GM12878 (cell line): ENCODE measurements around the gene TEN1.

ENCODE experiments used
- BCL11A ChIP-seq: IDR thresholded peaks from 2 replicates; pipeline ENCODE4 v1.6.1; 2011; ENCODE audit warnings: low read depth, low read length
- CBX3 ChIP-seq: fragments of 200-600 bp; sonication (generic); IDR thresholded peaks from 2 replicates; pipeline ENCODE4 v1.6.1; 2016; ENCODE audit warnings: low read depth, borderline replicate concordance
- CHD2 ChIP-seq: IDR thresholded peaks from 2 replicates; pipeline ENCODE4 v1.6.1; 2011; ENCODE audit warnings: low read depth, low read length, improper control_type of control experiment, borderline replicate concordance
- CTCF ChIP-seq, 3 experiments: IDR thresholded peaks in 2 of 3; conservative IDR thresholded peaks in 1 of 3; 2 replicates each; pipeline ENCODE4 v1.5.1; 2011; ENCODE audit warnings: low read depth in 3 of 3, low read length in 3 of 3, mild to moderate bottlenecking in 3 of 3, control low read depth in 2 of 3, moderate library complexity in 2 of 3, inconsistent platforms in 1 of 3, mixed read lengths in 1 of 3; ENCODE audit not compliant: control insufficient read depth in 2 of 3, insufficient read depth in 1 of 3; ENCODE audit errors: extremely low read depth in 1 of 3
- ESRRA ChIP-seq: IDR thresholded peaks from 2 replicates; pipeline ENCODE4 v1.6.1; 2012; ENCODE audit warnings: mild to moderate bottlenecking, low read length, improper control_type of control experiment
- EZH2 ChIP-seq: IDR thresholded peaks from 2 replicates; pipeline ENCODE4 v1.6.1; 2012; ENCODE audit warnings: low read depth, mild to moderate bottlenecking, control low read depth, inconsistent platforms, low read length, borderline replicate concordance; ENCODE audit not compliant: control insufficient read depth
- GABPA ChIP-seq: IDR thresholded peaks from 2 replicates; pipeline ENCODE4 v1.6.1; 2014; ENCODE audit warnings: antibody characterized with exemption, low read depth, mild to moderate bottlenecking, inconsistent platforms
- RBBP5 ChIP-seq: fragments of 200-600 bp; sonication (generic); conservative IDR thresholded peaks from 2 replicates; pipeline ENCODE4 v1.6.1; 2016
- TBL1XR1 ChIP-seq: IDR thresholded peaks from 2 replicates; pipeline ENCODE4 v1.6.1; 2012; ENCODE audit warnings: low read depth, low read length, improper control_type of control experiment
- YY1 ChIP-seq: IDR thresholded peaks from 2 replicates; pipeline ENCODE4 v1.6.1; 2011; ENCODE audit warnings: low read depth, mild to moderate bottlenecking, low read length
- TF ChIP-seq, protein P1 (sequence below): fragments of 450-650 bp; formaldehyde crosslinking; IDR thresholded peaks from 2 replicates; pipeline ENCODE4 v1.4.0; 2020; ENCODE audit warnings: mild to moderate bottlenecking, moderate library complexity
- TF ChIP-seq, protein P2 (sequence below): IDR thresholded peaks from 2 replicates; pipeline ENCODE4 v1.6.1; 2011; ENCODE audit warnings: low read depth, low read length, improper control_type of control experiment, borderline replicate concordance

DNA sequence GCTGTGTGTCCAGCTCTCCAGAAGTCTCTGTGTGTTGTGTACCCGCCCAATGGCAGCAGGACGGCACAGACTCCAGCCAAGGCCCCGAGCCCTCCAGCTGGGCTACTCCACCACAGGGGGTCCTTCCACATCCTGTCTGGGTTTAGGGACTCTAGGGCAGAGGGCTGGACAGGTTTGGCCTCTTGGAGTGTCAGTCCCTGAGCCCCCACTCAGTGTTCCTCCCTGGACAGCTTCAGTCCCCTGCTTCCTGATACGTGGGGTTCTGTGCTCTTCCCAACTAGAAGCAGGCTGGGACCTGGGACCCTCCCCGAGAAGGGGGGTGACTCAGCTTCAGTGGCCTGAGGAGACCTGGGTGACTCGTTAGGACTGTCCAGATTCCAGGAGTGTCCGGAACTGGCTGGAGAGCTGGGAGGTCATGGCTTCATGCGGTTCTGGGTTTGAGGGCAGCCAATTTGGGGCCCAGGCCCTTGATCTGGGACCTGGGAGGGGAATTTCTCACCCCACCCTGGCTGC, 25.8 kb downstream of the TEN1 start:
- TF ChIP-seq EZH2 (no peak), CBX3 (no peak), CTCF (IDR thresholded peaks at IDR 0.05 in 2 of 3, conservative IDR thresholded peaks at IDR 0.05 in 1 of 3; ENCODE audit: control insufficient read depth in 2 of 3, extremely low read depth in 1 of 3, insufficient read depth in 1 of 3, low read depth in 3 of 3, low read length in 3 of 3) (no peak), TBL1XR1 (no peak), CHD2 (no peak), YY1 (no peak), GABPA (no peak), BCL11A (no peak), ESRRA (no peak), RBBP5 (no peak)
- TF ChIP-seq, protein P1, sequence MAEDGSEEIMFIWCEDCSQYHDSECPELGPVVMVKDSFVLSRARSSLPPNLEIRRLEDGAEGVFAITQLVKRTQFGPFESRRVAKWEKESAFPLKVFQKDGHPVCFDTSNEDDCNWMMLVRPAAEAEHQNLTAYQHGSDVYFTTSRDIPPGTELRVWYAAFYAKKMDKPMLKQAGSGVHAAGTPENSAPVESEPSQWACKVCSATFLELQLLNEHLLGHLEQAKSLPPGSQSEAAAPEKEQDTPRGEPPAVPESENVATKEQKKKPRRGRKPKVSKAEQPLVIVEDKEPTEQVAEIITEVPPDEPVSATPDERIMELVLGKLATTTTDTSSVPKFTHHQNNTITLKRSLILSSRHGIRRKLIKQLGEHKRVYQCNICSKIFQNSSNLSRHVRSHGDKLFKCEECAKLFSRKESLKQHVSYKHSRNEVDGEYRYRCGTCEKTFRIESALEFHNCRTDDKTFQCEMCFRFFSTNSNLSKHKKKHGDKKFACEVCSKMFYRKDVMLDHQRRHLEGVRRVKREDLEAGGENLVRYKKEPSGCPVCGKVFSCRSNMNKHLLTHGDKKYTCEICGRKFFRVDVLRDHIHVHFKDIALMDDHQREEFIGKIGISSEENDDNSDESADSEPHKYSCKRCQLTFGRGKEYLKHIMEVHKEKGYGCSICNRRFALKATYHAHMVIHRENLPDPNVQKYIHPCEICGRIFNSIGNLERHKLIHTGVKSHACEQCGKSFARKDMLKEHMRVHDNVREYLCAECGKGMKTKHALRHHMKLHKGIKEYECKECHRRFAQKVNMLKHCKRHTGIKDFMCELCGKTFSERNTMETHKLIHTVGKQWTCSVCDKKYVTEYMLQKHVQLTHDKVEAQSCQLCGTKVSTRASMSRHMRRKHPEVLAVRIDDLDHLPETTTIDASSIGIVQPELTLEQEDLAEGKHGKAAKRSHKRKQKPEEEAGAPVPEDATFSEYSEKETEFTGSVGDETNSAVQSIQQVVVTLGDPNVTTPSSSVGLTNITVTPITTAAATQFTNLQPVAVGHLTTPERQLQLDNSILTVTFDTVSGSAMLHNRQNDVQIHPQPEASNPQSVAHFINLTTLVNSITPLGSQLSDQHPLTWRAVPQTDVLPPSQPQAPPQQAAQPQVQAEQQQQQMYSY (CRISPR knock-in tag): no peak
- TF ChIP-seq, protein P2, sequence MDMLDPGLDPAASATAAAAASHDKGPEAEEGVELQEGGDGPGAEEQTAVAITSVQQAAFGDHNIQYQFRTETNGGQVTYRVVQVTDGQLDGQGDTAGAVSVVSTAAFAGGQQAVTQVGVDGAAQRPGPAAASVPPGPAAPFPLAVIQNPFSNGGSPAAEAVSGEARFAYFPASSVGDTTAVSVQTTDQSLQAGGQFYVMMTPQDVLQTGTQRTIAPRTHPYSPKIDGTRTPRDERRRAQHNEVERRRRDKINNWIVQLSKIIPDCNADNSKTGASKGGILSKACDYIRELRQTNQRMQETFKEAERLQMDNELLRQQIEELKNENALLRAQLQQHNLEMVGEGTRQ: no peak
